GM18858 (cell line): ENCODE results near the gene SH3BP5L.
"Not testable (repeated sequence)": the region's sequence is repeated elsewhere in the genome, so short reads cannot be mapped to it uniquely, and the experiment has no call there.

ENCODE experiments used
- ATAC-seq: cut with Tn5 transposase; IDR thresholded peaks from one replicate; pipeline ENCODE4 v1.9.1; 2021; ENCODE audit not compliant: unreplicated experiment

Gene SH3BP5L

GRCh38 chr1:248810727-248811513 lies 14.8 kb downstream of the SH3BP5L start:
- no peak for ATAC-seq

DNA sequence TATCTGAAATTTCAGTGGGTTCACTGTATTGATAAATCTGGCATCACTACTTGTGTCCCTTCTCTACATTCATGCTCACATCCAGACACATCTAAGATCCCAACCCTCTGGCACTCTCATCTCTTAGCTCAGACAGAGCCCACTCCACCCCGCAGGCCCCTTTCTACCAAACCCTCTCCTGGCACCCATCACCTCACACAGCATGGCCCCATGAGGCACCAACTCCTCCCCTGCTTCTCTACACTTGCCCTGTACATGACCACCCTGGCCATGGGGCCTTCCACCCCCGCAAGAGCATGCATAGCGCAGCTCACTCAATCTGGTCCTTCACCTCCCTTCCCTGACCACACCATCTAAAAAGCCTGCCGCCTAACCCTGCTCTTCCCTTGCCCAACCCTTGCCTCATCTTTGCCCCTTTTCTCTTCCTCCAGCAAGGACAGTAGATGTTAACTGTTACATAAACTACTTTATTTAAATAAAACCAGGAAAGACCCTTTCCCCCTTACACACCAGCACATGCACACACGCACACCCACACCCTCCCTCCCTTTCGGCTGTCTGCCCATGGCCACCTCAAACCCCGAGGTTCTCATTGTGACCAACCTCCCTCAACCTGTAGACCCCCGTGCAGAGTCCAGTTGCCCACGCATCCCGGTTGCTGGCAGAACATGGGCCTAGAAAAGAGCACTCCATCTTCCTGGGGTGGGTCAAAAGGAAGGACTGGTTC lies 15.6 kb downstream of the SH3BP5L start:
- ATAC-seq = no peak

DNA sequence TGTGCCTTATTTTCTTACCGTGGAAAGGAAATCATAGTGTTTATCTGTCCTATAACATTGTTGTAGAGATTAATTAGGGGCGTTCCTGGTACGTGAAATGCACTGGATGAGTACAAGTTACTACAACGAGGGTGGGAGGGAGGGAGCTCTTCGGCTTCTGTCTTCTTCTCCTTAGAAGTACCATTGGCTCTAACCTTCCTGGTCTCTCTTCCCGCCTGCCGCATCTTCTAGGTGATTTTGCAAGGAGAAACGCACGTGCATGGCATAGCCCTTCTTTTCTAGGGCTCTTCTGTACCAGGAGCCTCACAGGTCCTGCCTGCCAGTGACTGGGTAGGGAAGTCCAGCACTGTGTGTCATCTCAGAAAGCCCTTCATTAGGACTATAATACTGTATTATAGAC lies 16.8 kb downstream of the SH3BP5L start:
- no peak for ATAC-seq

DNA sequence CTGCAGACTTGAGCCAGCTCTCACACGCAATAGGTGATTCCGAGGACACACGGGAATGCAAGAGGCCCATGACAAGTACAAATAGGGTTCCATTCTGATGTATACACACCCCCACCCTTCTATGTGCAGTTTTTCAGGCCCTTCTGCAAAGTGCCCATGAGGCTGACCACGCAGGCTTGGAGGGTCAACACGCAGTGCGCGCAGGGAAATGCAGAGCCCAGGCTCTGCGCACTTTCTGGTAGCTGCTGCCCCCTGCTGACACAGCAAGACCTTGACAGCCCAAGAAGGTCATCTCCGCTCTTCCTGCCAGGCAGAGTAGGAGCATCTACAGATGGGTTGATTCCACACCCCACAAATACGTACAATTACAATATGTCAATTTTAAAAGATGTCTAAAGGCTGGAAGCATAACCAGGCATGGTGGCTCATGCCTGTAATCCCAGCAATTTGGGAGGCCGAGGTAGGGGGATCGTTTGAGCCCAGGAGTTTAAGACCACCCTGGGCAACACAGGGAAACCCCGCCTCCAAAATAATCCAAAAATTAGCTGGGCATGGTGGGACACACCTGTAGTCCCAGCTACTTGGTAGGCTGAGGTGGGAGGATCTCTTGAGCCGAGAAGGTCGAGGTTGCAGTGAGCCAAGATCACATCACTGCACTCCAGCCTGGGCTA lies 18.5 kb downstream of the SH3BP5L start:
- no peak for ATAC-seq

DNA sequence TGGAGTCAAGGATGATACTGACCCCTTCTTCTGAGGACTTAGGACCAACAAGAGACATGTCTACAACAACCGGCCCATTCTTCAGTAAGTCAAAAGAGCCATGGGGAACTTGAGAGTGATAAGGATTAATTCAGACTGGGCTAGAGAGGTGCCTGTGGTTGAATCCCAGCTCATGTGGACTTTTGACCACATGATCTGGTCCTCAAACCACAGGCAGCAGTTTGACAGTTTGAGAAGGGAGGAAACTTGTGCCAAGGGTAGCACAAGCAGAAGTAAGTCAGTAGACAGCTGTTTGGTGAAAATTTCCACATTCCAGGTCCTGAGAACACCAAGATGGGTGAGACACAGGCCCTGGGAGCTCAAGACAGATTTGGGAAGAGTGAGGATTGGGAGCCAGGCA lies 19.8 kb downstream of the SH3BP5L start:
- no peak for ATAC-seq

- peak; percentile 94 for ATAC-seq
Measured at GRCh38 chr1:248804771-248805681, 20.7 kb downstream of the SH3BP5L start.

DNA sequence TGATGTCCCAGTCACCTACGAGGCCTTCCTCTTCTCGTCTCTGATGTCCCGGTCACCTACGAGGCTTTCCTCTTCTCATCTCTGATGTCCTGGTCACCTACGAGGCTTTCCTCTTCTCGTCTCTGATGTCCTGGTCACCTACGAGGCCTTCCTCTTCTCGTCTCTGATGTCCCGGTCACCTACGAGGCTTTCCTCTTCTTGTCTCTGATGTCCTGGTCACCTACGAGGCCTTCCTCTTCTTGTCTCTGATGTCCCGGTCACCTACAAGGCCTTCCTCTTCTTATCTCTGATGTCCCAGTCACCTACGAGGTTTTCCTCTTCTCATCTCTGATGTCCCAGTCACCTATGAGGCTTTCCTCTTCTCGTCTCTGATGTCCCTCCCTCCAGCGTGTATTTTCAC lies 22.2 kb downstream of the SH3BP5L start:
- not testable (repeated sequence) for ATAC-seq

GRCh38 chr1:248802454-248802853 lies 23.3 kb downstream of the SH3BP5L start:
- ATAC-seq = no peak

DNA sequence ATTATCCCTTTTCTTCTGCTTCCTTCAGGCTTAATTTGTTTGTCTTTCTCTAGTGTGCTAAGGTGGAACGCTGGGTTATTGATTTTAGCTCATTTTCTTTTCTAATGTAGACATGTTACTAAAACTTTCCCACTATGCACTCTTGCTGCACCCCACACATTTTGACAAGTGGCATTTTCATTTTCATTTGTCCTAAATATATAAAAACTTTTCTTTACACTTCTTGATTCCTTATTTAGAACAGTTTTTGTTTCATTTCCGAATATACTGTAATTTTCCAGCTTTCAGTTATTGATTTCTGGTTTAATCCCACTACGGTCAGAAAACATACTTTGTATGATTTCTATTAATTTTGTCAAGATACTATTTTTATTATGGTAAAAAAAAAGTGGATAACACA lies 25.3 kb downstream of the SH3BP5L start:
- ATAC-seq = no peak

GRCh38 chr1:248798791-248799190 lies 26.9 kb downstream of the SH3BP5L start:
- no peak for ATAC-seq

- ATAC-seq = not testable (repeated sequence)
Measured at GRCh38 chr1:248794663-248795062, 31.1 kb downstream of the SH3BP5L start.

DNA sequence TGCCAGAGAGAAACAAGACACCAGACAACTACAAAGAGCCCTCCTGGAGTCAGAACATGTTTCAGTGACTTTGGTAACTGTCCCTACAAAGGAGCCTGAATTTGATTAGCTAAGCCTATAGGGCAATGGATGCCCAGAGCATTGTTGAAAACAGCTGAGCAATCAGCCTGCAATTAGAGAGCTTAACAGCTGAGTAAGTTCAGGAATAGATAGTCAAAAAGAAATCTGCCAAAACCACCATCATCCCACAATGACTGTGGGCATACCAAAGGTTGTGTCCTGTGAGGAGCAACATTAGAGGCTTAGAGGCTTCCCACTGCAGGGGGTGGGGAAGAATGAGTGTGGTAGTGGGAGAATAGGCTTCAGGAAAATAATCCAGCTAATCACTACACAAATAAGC lies 32.1 kb downstream of the SH3BP5L start:
- peak; percentile 95 for ATAC-seq

DNA sequence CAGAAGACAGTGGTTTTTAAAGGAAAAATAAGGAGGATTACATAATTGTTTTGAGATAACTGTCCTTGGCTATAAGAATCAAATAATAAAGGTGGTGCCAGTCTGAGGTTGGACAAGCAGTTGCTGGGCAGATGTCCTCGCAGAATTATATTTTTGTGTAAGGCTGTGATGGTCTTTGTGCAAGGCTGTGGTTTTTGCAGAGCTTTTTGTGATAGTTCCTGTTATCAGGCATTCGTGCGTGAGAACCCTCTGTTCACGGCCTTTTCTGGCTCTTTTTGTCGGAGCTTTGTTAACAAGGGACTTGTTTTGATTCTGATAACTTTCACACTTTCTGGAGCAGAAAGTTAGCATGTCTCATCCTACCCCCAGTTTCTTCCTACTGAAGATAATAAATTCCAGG lies 33.4 kb downstream of the SH3BP5L start:
- peak; percentile 34 for ATAC-seq

GRCh38 chr1:248791010-248791409 lies 34.7 kb downstream of the SH3BP5L start:
- ATAC-seq = no peak

- no peak for ATAC-seq
Measured at GRCh38 chr1:248790456-248790855, 35.3 kb downstream of the SH3BP5L start.

- ATAC-seq = not testable (repeated sequence)
Measured at GRCh38 chr1:248789337-248789736, 36.4 kb downstream of the SH3BP5L start.

GRCh38 chr1:248788327-248788726 lies 37.4 kb downstream of the SH3BP5L start:
- no peak for ATAC-seq

DNA sequence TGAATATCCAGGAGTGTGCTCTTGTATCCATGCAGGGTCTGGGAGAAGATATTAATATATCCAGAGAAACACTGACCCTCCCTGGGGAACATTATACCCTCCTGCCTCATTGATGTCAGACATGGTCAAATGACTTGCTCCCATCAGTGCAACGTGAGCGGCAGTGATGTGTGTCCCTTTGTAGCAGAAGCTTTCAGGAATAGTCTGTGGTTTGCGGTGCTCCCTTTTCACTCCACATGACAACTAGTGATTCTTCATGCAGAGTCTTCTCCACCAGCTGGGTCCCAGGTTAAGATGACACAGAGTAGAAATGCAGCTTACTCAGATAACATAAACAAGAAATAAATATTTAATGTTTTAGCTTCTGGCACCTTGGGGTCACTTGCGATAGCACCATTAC lies 38.3 kb downstream of the SH3BP5L start:
- no peak for ATAC-seq

DNA sequence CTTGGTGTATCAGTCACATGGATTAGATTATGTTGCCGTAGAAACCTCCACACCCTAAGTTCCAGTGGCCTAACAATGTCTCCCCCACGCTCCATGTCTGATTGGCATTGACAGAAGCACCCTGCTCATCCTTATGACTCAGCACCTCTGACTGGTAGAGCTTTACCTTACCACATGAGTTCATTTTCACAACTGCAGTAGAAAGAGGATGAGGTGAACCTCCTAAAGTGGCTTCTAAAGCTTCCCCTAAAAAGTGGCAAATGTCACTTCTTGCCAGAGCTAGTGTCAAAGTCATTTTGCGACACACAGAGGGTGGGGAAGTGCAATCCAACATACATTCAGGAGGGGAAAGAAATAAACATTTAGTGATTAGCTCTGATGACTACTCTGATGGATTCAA lies 39.6 kb downstream of the SH3BP5L start:
- peak; percentile 83 for ATAC-seq

DNA sequence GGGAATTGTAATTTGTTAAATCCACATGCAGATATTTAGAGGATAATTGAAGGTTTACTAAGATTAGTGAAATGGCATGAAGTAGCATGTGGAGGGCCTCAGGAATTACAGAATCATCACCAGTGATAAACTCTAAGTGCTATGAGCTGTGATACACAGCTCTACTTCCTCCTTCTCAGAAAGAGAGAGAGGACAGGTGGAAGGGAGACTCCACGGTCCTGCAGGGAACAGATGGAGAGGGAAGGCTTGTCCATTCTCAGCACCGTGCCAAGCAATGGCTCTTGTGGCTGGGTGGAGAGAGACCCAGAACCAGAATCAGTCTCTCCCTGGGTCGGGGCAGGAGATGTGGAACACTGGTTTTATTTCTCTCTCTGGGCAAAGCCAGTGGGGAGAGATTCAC lies 42.3 kb downstream of the SH3BP5L start:
- no peak for ATAC-seq
